DMS 273 (cell line): ENCODE data around the gene DENND4B.

Source experiments
- DNase-seq: peaks from one replicate; lab custom pipeline; 2025; ENCODE audit not compliant: unreplicated experiment; lab: John Stamatoyannopoulos, UW

Gene DENND4B

GRCh38 chr1:153973071-153973470 lies 26.6 kb upstream of the DENND4B start:
- no peak for DNase-seq

GRCh38 chr1:153970346-153970745 lies 23.8 kb upstream of the DENND4B start:
- no peak for DNase-seq

DNA sequence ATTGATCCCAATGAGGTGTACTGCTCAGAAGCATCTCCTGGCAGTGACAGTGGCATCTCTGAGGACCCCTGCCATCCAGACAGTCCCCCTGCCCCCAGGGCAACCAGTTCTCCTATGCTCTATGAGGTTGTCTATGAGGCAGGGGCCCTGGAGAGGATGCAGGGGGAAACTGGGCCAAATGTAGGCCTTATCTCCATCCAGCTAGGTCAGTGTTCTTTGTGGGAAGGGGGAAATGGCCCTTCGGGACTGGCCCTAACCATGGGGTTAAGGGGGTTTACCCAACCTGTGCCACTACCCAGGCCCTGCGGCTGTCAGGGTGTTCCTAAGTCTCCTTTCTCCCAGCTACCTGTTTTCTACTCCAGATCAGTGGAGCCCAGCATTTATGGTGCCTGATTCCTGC lies 22.5 kb upstream of the DENND4B start:
- no peak for DNase-seq

DNA sequence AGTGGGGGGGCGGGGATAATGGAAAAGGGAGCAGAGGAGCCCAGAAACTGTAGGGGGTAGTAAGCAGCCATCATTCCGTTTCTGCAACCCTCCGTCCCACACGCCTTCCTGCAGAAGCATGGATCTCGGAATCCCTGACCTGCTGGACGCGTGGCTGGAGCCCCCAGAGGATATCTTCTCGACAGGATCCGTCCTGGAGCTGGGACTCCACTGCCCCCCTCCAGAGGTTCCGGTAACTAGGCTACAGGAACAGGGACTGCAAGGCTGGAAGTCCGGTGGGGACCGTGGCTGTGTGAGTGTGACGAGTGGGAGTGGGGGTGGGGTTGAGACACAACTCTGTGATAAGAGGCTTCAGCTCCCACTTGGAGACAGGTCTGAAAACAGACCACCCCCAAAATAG lies 21.9 kb upstream of the DENND4B start:
- DNase-seq: no peak

DNA sequence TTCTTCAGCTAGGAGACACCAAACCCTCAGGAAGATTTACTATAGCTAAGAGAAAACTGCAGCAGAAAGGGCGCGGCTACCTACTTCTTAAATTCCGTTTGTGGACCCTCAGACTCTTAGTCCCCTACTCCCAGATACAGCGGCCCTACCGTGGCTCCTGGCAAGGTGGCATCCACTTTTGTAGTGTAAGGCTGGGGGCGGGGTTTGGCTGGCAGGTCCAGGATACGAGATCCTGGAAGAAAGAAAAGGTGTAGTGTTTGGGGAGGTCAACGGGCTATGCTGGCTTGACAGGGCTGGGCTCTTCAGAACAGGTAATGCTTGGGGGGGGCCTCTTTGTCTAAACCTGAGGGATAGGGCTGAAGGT lies 21.5 kb upstream of the DENND4B start:
- DNase-seq: peak; percentile 67

DNA sequence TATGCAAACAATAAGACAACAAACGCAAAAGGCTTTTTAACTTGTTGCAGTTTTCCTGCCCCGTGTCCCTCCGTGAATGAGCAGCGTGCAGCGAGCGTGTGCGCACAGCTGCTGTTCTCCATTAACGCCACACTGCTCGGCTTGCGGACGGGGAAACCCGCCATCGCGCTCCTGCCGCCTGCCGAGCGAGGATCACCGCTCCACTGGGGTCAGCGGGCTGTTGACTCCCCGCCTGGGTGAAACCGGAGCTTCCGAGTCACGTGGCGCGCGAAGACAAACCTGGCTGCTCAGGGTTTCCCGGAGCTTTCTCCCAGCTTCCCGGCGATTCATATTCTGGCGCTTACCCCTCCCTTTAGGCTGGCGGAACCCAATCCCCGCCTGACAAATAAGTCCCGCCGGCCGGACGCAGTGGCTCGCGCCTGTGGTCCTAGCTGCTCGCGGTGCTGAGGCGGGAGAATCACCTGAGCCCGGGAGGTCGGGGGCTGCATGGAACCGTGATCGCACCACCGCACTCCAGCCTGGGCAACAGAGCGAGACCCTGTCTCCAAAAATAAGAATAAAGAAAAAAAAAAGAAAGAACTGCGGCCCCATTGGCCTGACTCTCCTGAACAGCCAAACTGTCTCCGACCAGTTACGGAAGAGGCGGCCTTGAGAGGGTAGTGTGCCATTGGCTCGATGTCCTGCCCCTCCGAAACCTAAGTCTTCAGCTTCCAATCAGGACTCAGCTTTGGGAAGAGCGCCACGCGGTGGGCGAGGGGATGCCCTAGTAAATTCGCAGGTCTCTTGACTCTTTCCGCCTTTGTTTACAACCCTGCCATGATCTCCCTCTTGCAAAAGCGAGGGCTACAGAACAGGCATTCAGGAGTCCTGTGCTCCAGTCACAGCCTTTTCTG lies 20.8 kb upstream of the DENND4B start, which contains the start of gene CREB3L4:
Gene CREB3L4 (plus strand): TSS at position 796 of the 893 bp plus-strand sequence. CDS start 624 bp downstream, outside the sequence.
- DNase-seq: peak; percentile 99

DNA sequence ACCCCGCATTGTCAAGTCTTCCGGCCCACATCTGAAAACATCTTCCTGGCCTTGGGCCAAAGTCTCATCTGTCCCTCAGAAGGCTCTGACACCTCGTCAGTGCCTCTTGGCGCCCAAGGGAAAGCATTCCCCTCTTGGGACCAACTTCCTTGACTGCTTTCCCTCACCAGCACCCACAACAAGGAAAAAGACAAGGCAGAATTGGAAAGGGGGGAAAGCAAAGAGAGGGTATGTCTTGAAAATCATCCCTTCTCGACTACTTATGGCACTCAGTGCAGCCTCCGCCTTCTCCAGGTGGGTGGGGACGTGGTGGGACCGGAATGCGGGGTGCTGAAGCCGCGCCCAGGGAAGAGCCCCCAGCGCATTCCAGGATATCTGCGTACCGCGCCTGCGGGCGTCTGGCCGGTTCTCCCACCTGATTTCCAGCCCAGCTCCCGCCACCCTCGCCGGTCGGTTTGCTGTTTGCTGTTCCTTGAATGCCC lies 17.4 kb upstream of the DENND4B start:
- peak; percentile 73 for DNase-seq

DNA sequence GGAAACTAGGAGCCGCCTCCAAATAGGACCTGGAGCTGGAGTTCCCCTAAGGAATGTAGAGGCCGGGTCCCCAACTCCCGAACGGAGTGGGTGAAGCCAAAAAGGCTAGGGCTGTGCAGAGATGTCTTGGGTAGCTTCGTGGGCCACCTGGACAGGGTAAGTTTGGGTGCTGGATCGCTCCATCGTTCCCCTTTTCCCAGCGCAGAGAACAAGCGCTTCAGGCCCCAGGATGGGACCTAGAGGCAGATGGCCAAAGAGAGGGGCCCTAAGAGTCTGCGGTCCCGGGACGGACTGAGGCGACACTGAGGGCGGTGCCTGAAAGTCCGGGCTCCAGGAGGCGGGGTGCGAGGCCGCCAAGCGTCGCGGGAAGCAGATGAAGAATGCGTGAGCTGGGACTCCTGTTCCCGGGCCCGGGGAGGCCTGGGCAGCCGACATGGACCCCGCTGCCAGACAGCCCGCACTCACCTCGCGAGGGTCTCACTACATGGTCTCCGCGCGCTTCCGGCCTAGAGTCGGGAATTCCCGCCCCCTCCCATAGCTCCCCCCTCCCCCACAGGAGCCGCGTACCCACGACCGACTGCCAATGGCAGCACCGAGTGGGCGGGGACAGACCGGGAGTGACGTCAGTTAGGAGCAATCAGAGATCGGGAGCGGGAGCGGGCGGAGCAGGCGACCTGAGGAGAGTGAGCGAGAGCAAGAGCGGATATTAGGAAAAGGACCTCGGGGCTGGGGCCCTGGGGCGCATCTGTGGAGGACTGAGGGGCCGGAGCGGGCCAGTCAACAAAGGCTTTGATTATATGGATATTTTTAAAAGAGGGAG lies 16.7 kb upstream of the DENND4B start, which contains the start of gene SLC39A1:
Gene SLC39A1 (minus strand): TSS at position 508 of the 820 bp plus-strand sequence. CDS start 822 bp downstream, outside the sequence.
- DNase-seq: peak; percentile 99

DNA sequence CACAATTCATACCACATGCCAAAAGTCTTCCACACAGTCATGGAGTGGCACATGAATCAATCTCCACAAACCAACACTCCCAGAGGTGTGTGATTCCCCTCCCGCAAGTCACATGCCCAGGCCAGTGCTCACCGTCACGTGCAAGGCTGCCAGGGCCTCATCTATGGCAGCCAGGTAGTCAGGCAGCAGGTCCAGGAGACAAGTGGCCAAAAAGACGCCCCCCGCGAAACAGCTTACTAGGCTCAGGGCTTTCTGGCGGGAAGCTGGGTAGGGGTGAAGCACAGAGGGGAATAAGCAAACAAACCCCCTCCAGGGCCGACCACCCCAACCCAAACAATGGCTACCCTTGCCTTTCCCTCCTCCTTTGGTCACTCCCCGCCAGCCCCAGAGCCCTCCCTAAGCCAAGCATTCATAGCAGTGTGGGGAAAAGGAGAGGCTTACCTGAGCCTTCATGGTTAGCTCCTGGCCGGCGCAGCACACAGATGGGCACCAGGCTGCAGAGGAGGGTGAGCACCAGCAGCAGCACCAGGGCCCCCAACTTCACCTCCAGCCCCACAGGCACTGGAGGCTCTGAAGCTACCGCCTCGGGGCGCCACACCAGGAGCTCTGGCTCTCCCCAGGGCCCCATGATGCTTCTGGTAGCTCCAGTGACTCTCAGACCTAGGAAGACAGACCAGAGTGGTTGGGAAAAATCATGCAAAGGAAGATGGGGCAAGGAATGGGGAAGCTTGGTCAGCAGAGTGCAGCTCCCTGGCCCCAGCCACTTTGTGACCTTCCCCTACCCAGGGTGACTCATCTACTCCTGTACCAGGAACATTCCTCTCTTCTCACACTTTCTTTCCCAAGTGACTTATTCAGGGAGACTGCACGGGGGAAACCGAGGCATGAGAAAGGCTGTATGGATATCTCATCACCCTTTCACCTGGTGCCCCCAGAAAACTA lies 15.8 kb upstream of the DENND4B start:
- no peak for DNase-seq

- no peak for DNase-seq
Measured at GRCh38 chr1:153961421-153961820, 14.9 kb upstream of the DENND4B start.

DNA sequence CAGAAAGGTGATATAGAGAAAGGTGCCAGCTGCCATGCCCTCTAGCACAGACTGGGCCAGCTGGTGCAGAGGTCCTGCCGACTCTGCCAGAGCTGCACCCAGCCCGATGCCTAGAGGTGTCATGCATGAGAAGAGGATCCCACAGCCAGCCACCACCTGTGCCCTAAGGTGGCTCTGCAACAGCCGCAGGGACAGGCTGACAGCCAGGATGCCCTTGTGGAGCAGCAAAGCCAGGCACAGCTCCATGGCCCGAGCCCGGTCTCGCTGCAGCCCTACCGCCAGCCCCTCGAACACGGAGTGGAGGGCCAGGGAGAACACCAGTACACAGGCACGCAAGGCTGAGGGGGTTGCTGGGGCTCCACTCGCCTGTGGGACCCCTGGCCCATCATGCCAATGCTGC lies 13.7 kb upstream of the DENND4B start:
- no peak for DNase-seq

DNA sequence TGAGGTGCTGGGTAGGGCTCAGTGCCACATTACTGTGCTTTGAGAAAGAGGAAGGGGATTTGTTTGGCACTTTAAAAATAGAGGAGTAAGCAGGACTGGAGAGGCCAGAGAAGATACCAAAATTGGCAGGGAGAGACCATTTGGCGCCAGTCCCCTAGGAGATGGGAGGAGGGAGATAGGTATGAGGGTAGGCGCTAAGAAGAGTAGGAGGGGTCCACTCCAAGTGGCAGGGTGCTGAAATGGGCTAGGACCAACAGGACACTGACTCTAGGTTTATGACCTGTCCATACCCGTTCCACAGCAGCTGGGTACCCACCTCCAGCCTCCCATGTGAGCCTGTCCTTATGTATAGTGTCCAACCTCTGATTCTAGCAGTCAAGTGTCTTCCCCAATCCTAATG lies 12.9 kb upstream of the DENND4B start:
- no peak for DNase-seq

- DNase-seq: no peak
Measured at GRCh38 chr1:153958961-153959260, 12.4 kb upstream of the DENND4B start.

GRCh38 chr1:153958111-153958960 lies 11.8 kb upstream of the DENND4B start, which contains the start of gene CRTC2:
CRTC2 (minus strand) TSS chr1:153958612; CDS start chr1:153958497, 115 bp downstream.
- DNase-seq: peak; percentile 99

GRCh38 chr1:153957744-153958110 lies 11.2 kb upstream of the DENND4B start:
- no peak for DNase-seq

DNA sequence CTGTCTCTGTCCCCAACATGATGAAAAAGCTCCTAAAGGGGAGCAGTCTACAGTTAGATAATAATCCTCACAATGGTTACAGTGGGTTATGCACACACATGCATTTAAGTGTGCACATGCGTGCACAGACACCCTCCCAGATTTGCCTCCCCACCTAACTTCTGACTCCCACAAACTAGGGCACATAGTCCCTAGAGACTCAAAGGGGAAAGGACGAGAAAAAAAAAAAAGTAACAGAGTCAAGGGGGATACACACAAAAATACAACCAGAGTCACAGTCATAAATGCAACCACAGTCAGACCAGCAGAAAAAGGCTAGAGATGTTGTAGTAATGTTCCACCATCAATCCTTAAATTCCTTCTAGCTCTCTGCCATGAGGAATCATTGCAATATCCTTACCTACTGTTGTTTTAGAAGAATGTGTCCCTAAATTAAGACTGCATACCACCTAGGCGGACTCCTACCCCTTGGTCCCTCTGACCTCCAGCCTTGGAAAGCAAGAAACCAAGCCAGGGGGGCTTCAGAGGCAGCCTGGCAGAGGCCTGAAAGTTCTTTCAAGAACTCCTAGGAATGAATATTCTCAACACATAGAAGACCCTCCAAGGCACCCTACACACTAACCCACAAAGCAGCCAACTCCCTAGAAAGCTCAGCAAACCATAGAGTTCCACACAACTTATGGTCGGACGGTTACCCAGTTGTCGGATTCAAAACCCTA lies 10.6 kb upstream of the DENND4B start:
- no peak for DNase-seq

DNA sequence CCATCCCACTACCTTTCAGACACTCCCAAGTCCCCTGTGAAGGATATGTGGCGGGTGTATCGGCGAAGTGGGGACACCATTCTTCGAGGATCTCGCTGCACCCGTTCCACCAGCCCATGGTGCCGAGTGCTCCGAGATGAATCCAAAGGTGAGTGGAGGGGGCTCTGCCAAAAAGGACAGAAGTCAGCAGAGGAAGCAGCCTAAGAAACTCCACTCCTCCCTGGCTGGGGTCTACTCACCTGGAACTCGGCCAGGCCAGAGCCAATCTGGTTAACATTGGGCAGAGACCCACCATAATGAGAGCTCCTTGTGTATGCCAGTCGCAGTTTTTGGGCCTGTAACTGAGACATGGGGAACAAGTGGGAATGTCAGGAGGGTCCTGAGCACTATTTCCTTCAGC lies 8.3 kb upstream of the DENND4B start:
- DNase-seq: no peak

DNA sequence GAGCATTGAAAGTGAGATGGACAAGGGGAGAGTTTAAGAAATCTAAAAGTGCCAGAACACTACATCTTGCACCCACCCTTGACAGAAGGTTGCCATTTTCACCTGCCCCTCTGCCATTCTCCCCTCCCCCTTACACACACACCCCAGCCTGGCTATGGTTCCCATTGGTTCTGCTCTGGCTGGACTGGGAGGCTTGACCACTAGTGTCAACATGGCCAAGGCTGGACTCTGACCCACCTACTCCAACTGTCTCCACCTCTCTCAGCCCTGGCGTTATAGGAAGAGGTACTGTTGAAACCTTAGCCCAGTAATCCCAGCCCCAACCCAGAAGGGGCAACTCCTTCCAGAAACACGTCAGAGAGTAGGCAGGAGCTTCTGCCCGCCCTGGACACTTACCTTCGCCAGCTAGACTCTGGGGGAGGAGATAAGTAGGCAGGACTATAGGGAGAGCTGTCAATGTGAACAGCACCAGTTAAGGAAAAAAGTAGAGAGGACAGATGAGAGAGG lies 7.4 kb upstream of the DENND4B start:
- DNase-seq: no peak

- no peak for DNase-seq
Measured at GRCh38 chr1:153951801-153952200, 5.3 kb upstream of the DENND4B start.
